ENCODE data around the gene CXCR6.

Gene CXCR6

GRCh38 chr3:45974686-45975085 lies 31.4 kb downstream of the CXCR6 start:
- Mint-ChIP-seq H3K4me3 (no peak overlapping the region), H3K36me3 (ENCODE audit: low read depth) (peaks cover 50% of the 10 kb centered on the region), H3K9me3 (no peaks in the 10 kb centered on the region), H3K27me3 (ENCODE audit: low read depth, poor library complexity) (no peaks in the 10 kb centered on the region), H3K27ac (no peak overlapping the region), H3K4me1 (no peaks in the 10 kb centered on the region)
- TF ChIP-seq, protein P1, sequence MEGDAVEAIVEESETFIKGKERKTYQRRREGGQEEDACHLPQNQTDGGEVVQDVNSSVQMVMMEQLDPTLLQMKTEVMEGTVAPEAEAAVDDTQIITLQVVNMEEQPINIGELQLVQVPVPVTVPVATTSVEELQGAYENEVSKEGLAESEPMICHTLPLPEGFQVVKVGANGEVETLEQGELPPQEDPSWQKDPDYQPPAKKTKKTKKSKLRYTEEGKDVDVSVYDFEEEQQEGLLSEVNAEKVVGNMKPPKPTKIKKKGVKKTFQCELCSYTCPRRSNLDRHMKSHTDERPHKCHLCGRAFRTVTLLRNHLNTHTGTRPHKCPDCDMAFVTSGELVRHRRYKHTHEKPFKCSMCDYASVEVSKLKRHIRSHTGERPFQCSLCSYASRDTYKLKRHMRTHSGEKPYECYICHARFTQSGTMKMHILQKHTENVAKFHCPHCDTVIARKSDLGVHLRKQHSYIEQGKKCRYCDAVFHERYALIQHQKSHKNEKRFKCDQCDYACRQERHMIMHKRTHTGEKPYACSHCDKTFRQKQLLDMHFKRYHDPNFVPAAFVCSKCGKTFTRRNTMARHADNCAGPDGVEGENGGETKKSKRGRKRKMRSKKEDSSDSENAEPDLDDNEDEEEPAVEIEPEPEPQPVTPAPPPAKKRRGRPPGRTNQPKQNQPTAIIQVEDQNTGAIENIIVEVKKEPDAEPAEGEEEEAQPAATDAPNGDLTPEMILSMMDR (IDR thresholded peaks at IDR 0.05), result no peak
- DNase-seq, result no peak

DNA sequence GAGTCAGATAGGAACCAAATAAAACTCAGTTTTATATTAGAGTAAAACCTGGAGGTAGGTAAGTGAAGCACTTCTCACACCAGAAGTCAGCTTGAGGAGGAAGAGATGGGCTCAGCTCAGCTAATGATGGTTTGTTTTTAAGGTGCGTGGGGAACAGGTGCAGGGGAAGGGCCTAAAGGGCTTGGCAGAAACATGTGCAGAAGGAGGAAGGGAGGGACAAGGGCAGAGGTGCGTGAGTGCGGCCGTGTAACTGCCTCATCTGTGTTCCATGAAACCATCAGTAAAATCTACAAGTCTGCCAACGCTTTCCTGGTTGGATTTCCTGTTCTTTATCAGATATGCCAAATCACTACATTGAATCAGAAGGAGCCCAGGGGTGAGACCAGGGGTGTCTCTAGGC lies 32.4 kb downstream of the CXCR6 start:
- no peak for DNase-seq
- H3K4me3 Mint-ChIP-seq, result no peak overlapping the region

GRCh38 chr3:45976191-45977091 lies 33.2 kb downstream of the CXCR6 start:
- DNase-seq, result no peak
- Mint-ChIP-seq H3K36me3 (ENCODE audit: low read depth) (peaks cover 53% of the 10 kb centered on the region), H3K27ac (no peak overlapping the region), H3K9me3 (no peaks in the 10 kb centered on the region), H3K27me3 (ENCODE audit: low read depth, poor library complexity) (no peaks in the 10 kb centered on the region), H3K4me3 (no peak overlapping the region), H3K4me1 (no peaks in the 10 kb centered on the region)
- TF ChIP-seq, protein P1 (IDR thresholded peaks at IDR 0.05), result no peak

More for the DNA sequence above, 32.4 kb downstream of the CXCR6 start:
- Mint-ChIP-seq H3K36me3 (ENCODE audit: low read depth) (peaks cover 53% of the 10 kb centered on the region), H3K27ac (no peak overlapping the region), H3K27me3 (ENCODE audit: low read depth, poor library complexity) (no peaks in the 10 kb centered on the region), H3K4me1 (no peaks in the 10 kb centered on the region), H3K9me3 (no peaks in the 10 kb centered on the region)
- TF ChIP-seq, protein P1 (IDR thresholded peaks at IDR 0.05), result no peak

DNA sequence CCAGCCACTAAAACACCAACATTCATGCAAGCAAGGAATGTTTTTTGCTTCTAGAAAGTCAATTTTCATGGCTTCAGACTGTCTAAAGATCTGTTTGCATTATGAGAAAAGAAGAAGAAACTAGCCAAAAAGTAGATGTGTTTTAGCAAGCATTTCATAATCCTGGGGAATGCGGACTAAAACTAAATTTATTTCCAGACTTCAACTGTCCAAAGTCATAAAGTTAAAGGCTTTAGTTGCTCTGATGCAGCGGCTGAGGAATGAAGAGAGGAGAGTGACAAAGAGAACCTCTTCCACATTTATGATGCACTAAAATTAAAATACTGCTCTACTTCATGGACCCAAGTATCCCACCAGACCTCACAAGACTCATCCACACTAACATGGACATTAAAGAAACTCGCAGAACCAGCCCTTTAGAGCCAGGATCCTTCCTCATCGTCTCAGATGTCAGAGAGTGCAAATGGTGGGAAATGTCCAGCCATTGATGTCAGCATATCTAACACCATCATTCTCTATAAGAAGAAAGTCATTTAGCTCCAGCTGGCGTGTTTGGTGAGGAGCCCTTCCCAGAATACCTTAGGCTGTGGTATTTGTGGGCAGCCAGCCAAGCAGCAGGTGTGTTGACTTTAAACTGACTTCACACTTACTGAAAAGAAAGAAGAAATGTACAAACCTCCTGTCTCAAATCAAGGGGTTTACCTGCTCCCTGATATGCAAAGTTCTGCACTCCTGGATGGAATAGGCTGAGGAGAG lies 34.9 kb downstream of the CXCR6 start:
- no peak overlapping the region for H3K27ac Mint-ChIP-seq
- DNase-seq, result no peak
- H3K36me3 Mint-ChIP-seq (ENCODE audit: low read depth), result peaks cover 42% of the 10 kb centered on the region
- no peaks in the 10 kb centered on the region for H3K4me1 Mint-ChIP-seq
- TF ChIP-seq, protein P1 (IDR thresholded peaks at IDR 0.05), result no peak
- H3K4me3 Mint-ChIP-seq, result no peak overlapping the region
- H3K9me3 Mint-ChIP-seq, result no peaks in the 10 kb centered on the region
- H3K27me3 Mint-ChIP-seq (ENCODE audit: low read depth, poor library complexity), result no peaks in the 10 kb centered on the region

DNA sequence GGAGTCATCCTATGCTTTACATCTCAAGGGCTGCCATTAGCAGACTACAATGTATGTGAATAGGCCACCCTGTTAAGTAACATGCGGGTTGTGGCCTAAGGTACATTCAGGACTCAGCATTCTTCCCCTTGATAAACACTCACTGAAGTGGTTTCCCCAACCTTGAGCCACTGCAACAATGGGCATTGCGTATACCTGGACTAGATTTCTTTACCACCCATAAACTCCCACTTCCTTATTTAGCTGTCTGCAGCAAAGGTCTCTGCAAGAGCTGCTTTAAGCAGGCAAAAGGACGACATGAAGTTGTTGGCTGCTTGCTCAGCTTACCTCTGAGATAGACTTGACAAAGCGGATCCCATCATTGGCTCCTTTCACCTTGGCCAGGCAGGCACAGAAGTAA lies 36.1 kb downstream of the CXCR6 start:
- H3K4me3 Mint-ChIP-seq, result no peak overlapping the region
- H3K9me3 Mint-ChIP-seq, result no peaks in the 10 kb centered on the region
- TF ChIP-seq, protein P1 (IDR thresholded peaks at IDR 0.05), result no peak
- H3K27ac Mint-ChIP-seq, result no peak overlapping the region
- DNase-seq, result no peak
- H3K27me3 Mint-ChIP-seq (ENCODE audit: low read depth, poor library complexity), result no peaks in the 10 kb centered on the region
- no peaks in the 10 kb centered on the region for H3K4me1 Mint-ChIP-seq
- H3K36me3 Mint-ChIP-seq (ENCODE audit: low read depth), result peaks cover 39% of the 10 kb centered on the region
